IPS-18c (cell line): ENCODE results near the gene PSAT1.

Experiments
- H3K4me3 ChIP-seq: 2 replicates; pipeline ENCODE4 v1.7.0; 2013; ENCODE audit warnings: low read depth, mild to moderate bottlenecking, low read length, moderate library complexity; ENCODE audit not compliant: insufficient read depth
- H3K9me3 ChIP-seq: one replicate; pipeline ENCODE4 v1.6.1; 2013; ENCODE audit warnings: mild to moderate bottlenecking, low read length, moderate library complexity; ENCODE audit not compliant: control insufficient read depth, insufficient read depth

PSAT1 gene

GRCh38 chr9:78325846-78326360 lies 29.0 kb downstream of the PSAT1 start:
- no peak overlapping the region for H3K4me3 ChIP-seq

GRCh38 chr9:78326564-78326963 lies 29.6 kb downstream of the PSAT1 start:
- H3K4me3 ChIP-seq: no peak overlapping the region
- no peaks in the 10 kb centered on the region for H3K9me3 ChIP-seq

More at GRCh38 chr9:78325846-78326360, 29.0 kb downstream of the PSAT1 start:
- H3K9me3 ChIP-seq: no peaks in the 10 kb centered on the region

DNA sequence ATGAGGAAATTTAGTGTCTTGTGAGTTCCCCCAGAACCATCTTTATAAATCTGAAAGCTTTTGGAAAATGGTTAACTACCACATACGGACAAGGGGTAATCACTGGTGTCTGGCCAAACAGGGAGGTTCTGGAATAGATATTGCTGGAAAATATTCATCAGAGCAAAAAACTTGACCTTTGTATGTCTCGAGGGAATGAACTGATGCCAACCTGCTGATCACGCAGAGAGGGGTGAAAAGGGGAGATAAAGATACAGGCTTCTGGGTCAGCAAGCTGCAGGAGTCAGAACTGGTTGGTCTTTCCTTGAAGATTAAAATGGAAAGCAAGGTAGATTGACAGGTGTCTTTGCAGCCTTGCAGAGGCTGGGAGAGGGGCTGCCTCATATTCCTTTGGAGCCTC lies 35.5 kb downstream of the PSAT1 start:
- Histone ChIP-seq H3K9me3 (no peaks in the 10 kb centered on the region), H3K4me3 (no peak overlapping the region)

GRCh38 chr9:78348848-78349247 lies 51.9 kb downstream of the PSAT1 start:
- no peaks in the 10 kb centered on the region for H3K9me3 ChIP-seq
- H3K4me3 ChIP-seq: no peak overlapping the region

DNA sequence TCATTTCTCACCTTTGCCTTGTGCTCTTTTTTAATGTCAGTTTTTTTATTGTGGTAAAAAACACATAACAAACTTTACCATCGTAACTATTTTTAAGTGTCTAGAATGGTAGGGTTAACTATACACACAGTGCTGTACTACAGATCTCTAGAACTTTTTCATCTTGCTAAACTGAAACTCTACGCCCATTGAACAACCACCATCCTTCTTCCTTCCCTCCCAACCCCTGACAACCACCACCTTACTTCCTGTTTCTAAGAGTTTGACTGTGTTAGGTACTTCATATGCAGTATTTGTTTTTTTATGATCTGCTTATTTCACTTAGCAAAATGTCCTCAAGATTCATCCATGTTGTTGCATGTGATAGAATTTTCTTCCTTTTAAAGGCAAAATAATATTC lies 54.9 kb downstream of the PSAT1 start:
- Histone ChIP-seq H3K4me3 (no peak overlapping the region), H3K9me3 (no peaks in the 10 kb centered on the region)

GRCh38 chr9:78354324-78354973 lies 57.5 kb downstream of the PSAT1 start:
- Histone ChIP-seq H3K4me3 (no peak overlapping the region), H3K9me3 (no peaks in the 10 kb centered on the region)

DNA sequence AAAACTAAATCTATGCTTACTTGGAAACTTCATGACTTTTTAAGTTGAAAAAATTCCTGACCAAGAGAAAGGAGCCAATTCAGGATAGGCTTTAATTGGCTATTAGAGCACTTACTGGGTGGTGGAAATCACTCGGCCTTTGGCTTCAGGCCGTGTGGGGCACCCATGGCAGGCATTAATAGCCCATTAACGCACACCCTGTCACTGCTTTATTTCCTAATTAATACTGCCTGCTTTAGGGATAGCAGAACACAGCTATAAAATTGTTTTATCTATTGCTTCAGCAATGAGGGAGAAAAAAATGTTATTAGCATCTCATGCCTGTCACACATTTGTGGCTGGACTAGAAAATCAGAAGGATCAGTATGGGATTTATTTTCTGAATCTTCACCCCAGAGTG lies 58.1 kb downstream of the PSAT1 start:
- Histone ChIP-seq H3K4me3 (no peak overlapping the region), H3K9me3 (no peaks in the 10 kb centered on the region)

DNA sequence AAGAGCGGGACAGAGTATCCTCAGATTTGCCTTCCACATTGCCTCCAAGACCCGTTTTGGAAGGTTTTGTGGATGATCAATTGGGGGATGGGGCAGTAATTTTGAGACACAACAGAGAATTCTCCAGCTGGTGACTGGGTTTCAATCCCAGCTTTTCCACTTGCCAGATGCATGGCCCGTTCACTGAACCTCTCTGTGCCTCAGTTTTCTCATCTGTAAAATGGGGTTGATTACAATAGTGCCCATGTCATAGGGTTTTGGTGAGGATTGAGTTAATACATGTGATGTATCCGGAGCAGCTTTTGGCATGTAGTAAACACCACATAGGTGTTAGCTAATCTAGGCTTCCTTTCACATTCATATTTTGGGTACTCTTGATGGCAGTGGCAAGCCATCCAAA lies 59.7 kb downstream of the PSAT1 start:
- Histone ChIP-seq H3K4me3 (no peak overlapping the region), H3K9me3 (no peaks in the 10 kb centered on the region)

DNA sequence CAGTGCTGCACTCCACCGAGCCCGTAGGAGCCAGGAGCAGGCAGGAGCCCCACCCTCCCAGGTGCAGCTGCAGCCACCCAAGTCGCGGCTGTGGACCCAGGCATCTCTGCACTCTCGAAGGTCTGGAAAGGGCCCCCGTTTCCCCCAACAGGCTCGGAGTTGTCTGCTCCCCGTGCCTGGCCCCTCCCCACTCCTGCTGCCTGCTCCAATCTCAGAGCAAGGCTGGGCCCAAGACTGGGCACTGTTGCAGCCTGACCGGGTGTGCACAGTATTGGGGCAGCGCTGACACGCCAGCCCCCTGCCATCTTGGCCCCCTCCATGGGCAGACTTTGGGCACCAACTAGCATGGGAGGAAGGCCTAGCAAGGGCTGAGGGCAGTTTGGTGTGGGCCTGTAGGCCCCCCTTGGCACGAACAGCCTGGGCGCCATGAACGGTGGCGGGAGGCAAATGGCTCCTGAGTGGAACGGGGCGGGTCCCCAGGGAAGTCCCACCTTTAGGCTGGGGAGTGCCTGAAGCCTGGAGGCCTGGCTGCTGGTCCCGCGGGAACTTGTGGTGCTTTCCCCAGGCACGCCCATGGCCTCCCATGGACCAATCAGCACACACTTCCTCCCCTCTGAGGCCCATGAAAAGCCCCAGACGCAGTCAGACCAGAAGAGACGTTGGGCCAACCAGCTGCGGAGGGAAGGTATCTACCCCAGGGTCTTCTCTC lies 60.4 kb downstream of the PSAT1 start:
- no peaks in the 10 kb centered on the region for H3K9me3 ChIP-seq
- no peak overlapping the region for H3K4me3 ChIP-seq

- H3K4me3 ChIP-seq: no peak overlapping the region
- H3K9me3 ChIP-seq: no peaks in the 10 kb centered on the region
These were observed 61.6 kb downstream of the PSAT1 start for GRCh38 chr9:78358329-78359051.

DNA sequence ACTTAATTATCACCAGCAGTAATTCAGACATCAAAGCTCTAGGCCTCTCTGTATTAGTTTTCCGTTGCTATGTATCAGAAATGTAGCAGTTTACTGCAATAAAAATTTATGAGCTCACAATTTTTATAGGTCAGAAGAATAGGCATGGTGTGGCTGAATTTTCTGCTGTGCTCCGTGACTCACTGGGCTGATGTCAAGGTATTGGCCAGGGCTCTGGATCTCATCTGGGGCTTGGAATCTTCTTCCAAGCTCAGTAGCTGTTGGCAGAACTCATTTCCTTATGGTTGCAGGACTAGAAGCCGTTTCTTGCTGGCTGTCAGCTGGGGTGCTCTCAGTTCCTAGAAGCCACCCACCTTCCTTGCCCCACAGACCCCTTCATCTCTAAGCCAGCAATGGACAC lies 66.3 kb downstream of the PSAT1 start:
- no peak overlapping the region for H3K4me3 ChIP-seq

GRCh38 chr9:78365748-78366697 lies 69.1 kb downstream of the PSAT1 start:
- no peak overlapping the region for H3K4me3 ChIP-seq

More for the DNA sequence above, 66.3 kb downstream of the PSAT1 start:
- H3K9me3 ChIP-seq: no peaks in the 10 kb centered on the region

GRCh38 chr9:78366827-78367226 lies 69.9 kb downstream of the PSAT1 start:
- no peak overlapping the region for H3K4me3 ChIP-seq
- H3K9me3 ChIP-seq: no peaks in the 10 kb centered on the region

More at GRCh38 chr9:78365748-78366697, 69.1 kb downstream of the PSAT1 start:
- H3K9me3 ChIP-seq: no peaks in the 10 kb centered on the region

- no peak overlapping the region for H3K4me3 ChIP-seq
- H3K9me3 ChIP-seq: no peaks in the 10 kb centered on the region
These were observed 71.3 kb downstream of the PSAT1 start for GRCh38 chr9:78368236-78368635.

DNA sequence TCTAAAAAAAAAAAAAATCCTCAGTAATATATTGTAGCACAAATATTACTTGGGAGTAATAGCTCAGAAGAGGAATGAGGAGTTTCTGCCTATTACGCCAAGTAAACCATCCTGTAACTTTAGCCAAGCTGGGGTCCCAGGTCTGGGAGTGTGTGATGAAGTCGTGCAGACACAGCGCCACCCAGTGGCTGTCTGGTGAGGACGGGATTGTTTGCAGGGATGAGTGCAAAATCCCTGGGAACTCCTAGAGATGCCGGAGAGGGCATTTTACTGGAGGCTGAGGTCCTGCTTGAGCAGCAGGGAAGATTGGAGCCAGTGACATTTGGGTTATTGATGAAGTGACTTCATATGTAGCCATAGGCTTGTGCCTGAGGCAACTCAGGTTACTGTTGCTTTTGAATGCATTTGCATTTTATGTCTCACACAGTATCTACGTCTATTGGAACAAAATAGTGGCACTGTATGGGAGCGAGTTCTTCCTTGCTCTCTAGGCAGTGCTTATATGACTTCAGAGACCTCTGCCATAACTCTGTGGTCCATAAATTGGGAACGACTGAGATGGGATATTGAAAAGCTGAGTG lies 72.8 kb downstream of the PSAT1 start:
- H3K9me3 ChIP-seq: no peaks in the 10 kb centered on the region
- H3K4me3 ChIP-seq: no peak overlapping the region

DNA sequence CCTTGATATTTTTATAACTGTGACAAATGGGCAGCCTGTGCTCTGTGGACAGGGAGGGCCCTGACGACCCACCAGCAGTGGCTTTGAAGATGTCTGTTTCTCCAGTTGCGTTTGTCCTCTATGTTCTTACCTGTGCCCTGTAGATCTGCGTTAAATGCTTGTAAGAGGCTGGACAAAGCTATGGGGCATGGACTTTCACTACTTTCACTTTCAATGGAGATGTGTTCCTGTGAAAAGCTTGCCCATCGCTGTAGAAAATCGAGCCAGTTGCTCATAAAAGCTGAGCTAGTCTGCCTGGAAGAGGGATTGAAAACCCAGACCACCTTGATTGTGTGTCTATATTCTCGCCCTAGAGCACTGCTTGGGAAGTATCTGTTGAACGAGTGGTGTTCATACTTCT lies 74.1 kb downstream of the PSAT1 start:
- no peak overlapping the region for H3K4me3 ChIP-seq
- no peaks in the 10 kb centered on the region for H3K9me3 ChIP-seq

DNA sequence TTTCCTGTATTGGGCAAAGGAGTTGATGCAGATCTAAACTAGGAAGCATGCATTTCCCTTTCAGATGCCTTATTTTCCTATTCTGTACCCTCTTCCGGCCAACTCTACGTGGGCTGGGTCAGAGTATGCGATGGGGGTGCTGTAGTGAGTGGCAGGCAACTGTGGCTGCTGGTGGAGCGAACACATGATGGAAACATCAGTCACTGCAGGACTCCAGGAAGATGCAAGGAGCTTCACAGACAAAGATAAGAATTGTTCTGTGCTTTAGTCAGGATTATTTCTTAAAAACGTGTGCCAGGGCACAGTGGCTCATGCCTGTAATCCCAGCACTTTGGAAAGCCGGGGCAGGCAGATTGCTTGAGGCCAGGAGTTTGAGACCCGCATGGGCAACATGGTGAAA lies 75.1 kb downstream of the PSAT1 start:
- H3K4me3 ChIP-seq: no peak overlapping the region
- no peaks in the 10 kb centered on the region for H3K9me3 ChIP-seq
